Loucy (cell line): ENCODE data around the gene NLRC5.

Experiments
- CTCF ChIP-seq: fragments of 200-600 bp; sonication (generic); conservative IDR thresholded peaks from 2 replicates; pipeline ENCODE4 v1.5.1; 2014; ENCODE audit warnings: mild to moderate bottlenecking, antibody characterized with exemption, low read length
- EZH2phosphoT487 ChIP-seq: fragments of 200-600 bp; IDR thresholded peaks from 2 replicates; pipeline ENCODE4 v1.6.1; 2018; ENCODE audit warnings: antibody characterized with exemption, mild to moderate bottlenecking, moderate library complexity, borderline replicate concordance

DNA sequence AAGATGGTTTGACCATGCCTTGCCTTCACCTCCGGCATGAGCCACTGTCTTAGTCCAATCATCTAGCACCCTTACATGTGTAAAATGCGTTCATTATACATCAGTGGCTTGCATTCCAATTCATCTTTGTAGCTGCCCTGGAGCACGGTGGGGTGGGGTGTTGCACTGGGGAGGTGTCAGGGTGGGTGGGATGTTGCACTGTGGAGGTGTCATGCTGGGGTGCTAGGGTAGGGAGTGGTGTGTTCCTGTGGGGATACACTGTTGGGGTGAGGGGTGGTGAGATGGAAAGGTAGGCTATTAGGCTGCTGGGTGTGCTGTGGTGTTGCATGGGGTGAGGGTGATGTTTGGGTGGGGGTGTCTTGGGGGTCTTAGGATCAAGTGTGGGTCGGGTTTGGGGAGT is 47.0 kb downstream of the NLRC5 start:
- TF ChIP-seq CTCF: no peak
- no peak for TF ChIP-seq EZH2phosphoT487
